Measurements from ENCODE around the gene DDC. TPM values are rescaled to one million over a fixed set of nuclear protein-coding genes. Genes with fewer than 3 reads are reported as not detected.

The DDC gene
- total and polyA plus RNA-seq, 7 donors = 0.10 to 1.7 (median 0.59) TPM

- no peak for TF ChIP-seq CTCF (IDR thresholded peaks at IDR 0.05)
Measured at GRCh38 chr7:50594734-50595485, 29.7 kb upstream of the DDC start.

DNA sequence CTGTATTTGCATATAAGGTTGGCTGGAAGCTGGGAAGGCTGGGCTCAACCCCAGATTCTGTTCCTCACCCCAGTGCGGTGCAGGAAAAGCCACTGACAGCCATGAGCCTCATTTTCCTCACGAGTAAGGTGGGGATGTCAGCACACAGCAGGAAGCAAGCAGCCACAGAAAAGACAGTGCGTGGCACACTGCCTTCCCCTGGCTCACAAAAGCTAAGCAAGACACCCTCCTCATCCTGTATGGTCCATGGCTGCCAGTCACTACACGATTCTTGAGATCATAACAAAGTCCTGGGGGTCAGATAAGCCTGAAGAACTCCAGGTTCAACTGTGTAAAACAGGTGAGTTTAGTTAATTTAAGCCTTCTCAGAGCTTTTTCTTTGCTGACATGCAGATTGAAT is 28.9 kb upstream of the DDC start:
- no peaks in the 10 kb centered on the region for H3K9me3 ChIP-seq
- 63 to 88% (median 67%) methylated on average over 4 of the region's 4 CpGs for WGBS, 3 donors
- H3K27ac ChIP-seq = peak overlapping the region; percentile 50
- peaks cover 17% of the 10 kb centered on the region for H3K4me1 ChIP-seq
- no peak for TF ChIP-seq CTCF (IDR thresholded peaks at IDR 0.05)
- intact Hi-C loops (cut with DNase I) = loop anchor here (5.0 kb wide), 2 partner anchors 87 to 122 kb away; no protein-coding TSS in a partner anchor
- DNase-seq = no peak
- no peak overlapping the region for H3K4me3 ChIP-seq
- peaks cover 4 to 53% of the 10 kb centered on the region in 2 donors for H3K36me3 ChIP-seq (ENCODE audit: insufficient read depth in 1 of 2, low read depth in 1 of 2)
- H3K27me3 ChIP-seq (ENCODE audit: insufficient read depth in 3 of 3, low read length in 2 of 3) = no peaks in the 10 kb centered on the region
- ATAC-seq = no peak

More at GRCh38 chr7:50594734-50595485, 29.7 kb upstream of the DDC start:
- H3K9me3 ChIP-seq = no peaks in the 10 kb centered on the region
- WGBS, 3 donors = 65 to 82% (median 70%) methylated on average over 7 of the region's 7 CpGs
- no peak overlapping the region for H3K4me3 ChIP-seq
- peaks cover 4 to 60% of the 10 kb centered on the region in 2 donors for H3K36me3 ChIP-seq (ENCODE audit: insufficient read depth in 1 of 2, low read depth in 1 of 2)
- peaks cover 17% of the 10 kb centered on the region for H3K4me1 ChIP-seq
- H3K27ac ChIP-seq = no peak overlapping the region
- intact Hi-C loops (cut with DNase I) = loop anchor here (5.0 kb wide), 2 partner anchors 88 to 123 kb away; no protein-coding TSS in a partner anchor
- no peaks in the 10 kb centered on the region for H3K27me3 ChIP-seq (ENCODE audit: insufficient read depth in 3 of 3, low read length in 2 of 3)
- DNase-seq (no peak), ATAC-seq (peak in 1 of 4 donors; percentile 16)

- DNase-seq = no peak
- 58 to 86% (median 61%) methylated on average over 13 of the region's 13 CpGs for WGBS, 3 donors
Measured at GRCh38 chr7:50592940-50593339, 27.7 kb upstream of the DDC start.

More at GRCh38 chr7:50592940-50593339, 27.7 kb upstream of the DDC start:
- no peak for TF ChIP-seq CTCF (IDR thresholded peaks at IDR 0.05)
- no peak overlapping the region for H3K4me3 ChIP-seq
- H3K4me1 ChIP-seq = peaks cover 17% of the 10 kb centered on the region
- H3K36me3 ChIP-seq (ENCODE audit: insufficient read depth in 1 of 2, low read depth in 1 of 2) = peaks cover 4 to 41% of the 10 kb centered on the region in 2 donors
- H3K27me3 ChIP-seq (ENCODE audit: insufficient read depth in 3 of 3, low read length in 2 of 3) = no peaks in the 10 kb centered on the region
- ATAC-seq = peak in 3 of 4 donors; percentile 25 to 72 (median 64)
- H3K27ac ChIP-seq = peak overlapping the region; percentile 50
- intact Hi-C loops (cut with DNase I) = loop anchor here (2.0 to 5.0 kb wide), 3 partner anchors 86 to 126 kb away; no protein-coding TSS in a partner anchor
- no peaks in the 10 kb centered on the region for H3K9me3 ChIP-seq
